CD4-positive, alpha-beta T cell treated with Interleukin-10 for 1 hour (primary cell): ENCODE measurements around the gene MTARC1.

Source experiments
- DNase-seq: peaks from one replicate; pipeline ENCODE4 v3.0.0-alpha.2; 2020

The MTARC1 gene

DNA sequence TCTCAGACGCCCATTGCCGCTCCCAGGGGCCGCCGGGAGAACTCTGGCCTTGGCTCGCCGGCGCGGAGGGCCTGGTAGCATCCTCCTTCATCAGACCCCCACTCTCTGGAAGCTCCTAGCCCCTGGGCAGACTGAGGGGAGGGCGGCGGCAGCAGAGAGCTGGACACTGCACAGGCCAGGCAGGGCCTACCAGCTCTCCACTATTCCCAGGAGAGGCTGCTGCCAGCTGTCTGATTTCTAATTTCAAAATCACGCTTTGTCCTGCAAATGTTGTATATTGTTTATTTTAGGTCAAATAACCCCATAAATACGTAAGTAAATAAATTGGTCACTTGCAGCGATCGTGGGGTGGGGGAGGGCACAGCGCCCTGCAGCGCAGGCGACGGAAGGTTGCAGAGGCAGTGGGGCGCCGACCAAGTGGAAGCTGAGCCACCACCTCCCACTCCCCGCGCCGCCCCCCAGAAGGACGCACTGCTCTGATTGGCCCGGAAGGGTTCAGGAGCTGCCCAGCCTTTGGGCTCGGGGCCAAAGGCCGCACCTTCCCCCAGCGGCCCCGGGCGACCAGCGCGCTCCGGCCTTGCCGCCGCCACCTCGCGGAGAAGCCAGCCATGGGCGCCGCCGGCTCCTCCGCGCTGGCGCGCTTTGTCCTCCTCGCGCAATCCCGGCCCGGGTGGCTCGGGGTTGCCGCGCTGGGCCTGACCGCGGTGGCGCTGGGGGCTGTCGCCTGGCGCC lies at the start of gene MTARC1:
MTARC1 (plus strand) TSS at position 577 of the 732 bp plus-strand sequence; CDS start at position 609, 32 bp downstream.
- DNase-seq: no peak

DNA sequence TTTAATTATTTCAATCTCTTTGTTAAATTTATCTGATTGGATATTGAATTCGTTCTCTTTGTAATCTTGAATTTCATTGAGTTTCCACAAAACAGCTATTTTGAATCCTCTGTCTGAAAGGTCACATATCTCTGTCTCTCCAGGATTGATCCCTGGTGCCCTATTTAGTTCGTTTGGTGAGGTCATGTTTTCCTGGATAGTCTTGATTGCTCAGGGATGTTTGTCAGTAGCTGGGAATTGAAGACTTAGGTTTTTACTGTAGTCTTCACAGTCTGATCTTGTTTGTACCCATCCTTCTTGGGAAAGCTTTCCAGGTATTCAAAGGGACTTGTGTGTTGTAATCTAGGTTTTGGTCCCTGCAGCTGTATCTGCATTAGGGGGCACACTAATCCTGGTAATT lies 45.4 kb upstream of the MTARC1 start:
- DNase-seq: no peak

DNA sequence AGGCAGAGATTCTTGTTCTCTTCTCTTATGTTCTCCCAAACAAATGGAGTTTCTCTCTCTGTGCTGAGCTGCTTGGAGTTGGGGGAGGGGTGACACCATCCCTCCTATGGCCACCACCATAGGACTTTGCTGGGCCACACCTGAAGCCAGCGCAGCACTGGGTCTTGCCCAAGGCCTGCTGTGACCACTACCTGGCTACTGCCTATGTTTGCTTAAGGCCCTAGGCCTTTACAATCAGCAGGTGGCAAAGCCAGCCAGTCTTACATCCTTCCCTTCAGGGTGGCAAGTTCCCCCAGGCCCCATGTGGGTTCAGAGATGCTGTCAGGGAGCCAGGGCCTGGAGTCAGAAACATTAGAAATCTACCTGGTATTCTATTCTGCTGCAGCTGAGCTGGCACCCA lies 44.9 kb upstream of the MTARC1 start:
- no peak for DNase-seq

DNA sequence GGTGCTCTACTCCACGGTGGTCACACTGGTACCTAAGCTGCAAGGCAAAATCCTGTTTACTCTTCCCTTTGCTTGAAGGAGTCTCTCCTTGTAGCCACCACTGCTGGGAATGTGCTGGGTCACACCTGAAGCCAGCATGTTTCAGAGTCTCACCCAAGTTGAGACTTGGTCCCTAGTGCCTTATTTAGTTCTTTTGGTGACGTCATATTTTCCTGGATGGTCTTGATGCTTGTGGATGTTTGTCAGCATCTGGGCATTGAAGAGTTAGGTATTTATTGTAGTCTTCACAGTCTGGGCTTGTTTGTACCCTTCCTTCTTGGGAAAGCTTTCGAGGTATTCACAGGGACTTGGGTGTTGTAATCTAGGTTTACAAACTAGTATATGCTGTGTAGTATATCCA lies 44.2 kb upstream of the MTARC1 start:
- DNase-seq: no peak

- DNase-seq: no peak
Observed at GRCh38 chr1:220746851-220747250, 39.9 kb upstream of the MTARC1 start.

DNA sequence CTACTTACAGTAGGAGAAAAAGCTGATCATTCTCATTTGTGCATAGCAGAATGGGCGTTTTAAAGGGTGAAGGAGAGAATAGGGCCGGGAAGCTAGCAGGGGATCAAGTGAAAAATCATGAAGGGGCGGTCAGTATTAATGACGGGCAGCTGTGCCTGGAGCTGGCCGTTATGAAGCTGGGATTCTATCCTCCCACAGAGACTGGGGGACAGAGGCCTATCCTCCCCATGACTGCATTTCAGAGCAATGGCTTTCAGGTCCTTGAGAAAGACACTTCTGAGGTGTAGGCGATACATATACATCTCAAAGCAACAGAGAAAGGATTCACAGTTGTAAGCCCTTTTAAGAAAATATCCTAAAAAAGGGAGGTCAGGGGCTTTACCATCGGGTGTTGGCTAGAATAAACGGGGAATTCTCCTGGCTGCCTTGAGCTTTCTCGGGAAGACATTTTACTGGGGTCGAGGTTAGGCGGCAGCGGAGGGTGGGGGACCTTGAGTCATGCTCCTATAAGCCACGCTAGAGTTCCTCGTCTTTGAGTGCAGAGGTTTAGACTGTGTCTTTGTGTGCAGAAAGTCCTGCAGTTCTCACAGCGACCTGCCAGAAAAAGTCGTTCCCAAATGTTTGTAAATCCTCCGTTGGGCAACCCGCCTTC lies 39.1 kb upstream of the MTARC1 start:
- no peak for DNase-seq

DNA sequence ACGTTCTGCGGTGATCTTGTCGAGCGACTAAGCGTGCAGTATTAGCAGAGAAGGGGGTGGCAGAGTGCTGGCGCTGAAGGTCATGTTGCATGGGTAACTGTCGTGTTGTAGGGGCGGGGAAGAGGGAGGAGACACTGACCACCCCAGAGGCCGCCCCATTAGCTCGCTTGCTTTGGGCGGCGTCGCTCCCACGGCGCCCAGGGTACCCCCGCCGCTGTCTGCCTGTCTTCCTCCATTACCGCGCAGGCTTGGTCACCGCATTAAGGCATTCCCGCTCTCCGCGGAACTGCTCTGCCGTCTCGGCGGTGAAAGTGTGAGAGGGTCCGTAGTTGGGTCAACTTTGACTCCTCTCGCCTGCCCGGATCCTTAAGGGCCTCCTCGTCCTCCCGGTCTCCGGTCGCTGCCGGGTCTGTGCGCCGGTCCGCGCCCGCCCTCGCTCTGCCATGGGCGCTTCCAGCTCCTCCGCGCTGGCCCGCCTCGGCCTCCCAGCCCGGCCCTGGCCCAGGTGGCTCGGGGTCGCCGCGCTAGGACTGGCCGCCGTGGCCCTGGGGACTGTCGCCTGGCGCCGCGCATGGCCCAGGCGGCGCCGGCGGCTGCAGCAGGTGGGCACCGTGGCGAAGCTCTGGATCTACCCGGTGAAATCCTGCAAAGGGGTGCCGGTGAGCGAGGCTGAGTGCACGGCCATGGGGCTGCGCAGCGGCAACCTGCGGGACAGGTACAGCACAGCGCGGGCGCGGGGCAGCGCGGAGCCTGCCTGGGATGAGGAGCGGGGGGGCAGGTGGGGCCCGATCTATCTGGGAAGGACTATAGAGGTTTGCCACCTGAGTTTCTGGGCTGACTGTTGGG lies 38.4 kb upstream of the MTARC1 start, which contains the start of gene MTARC2:
MTARC2 (plus strand) TSS at position 234 of the 846 bp plus-strand sequence; CDS start at position 444, 210 bp downstream.
- DNase-seq: no peak

DNA sequence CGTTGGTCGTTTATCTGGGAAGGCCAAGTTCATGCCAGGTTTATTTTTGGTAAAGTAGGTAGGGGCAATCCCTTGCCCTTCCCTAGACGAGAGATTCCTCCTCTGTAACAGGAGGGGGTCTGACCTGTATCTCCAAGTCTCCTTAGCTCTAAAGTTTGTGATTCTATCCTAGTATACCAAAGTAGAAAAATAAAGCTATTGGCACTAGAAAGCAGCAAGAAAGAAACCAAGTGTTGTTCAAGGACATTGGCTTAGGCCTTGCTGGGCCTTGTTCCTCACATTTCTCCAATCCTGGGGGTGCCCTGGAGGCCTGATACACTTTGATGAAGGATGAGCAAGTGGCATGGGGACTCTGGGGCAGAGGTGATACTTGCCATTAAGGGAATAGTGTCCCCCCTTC lies 37.8 kb upstream of the MTARC1 start:
- no peak for DNase-seq

DNA sequence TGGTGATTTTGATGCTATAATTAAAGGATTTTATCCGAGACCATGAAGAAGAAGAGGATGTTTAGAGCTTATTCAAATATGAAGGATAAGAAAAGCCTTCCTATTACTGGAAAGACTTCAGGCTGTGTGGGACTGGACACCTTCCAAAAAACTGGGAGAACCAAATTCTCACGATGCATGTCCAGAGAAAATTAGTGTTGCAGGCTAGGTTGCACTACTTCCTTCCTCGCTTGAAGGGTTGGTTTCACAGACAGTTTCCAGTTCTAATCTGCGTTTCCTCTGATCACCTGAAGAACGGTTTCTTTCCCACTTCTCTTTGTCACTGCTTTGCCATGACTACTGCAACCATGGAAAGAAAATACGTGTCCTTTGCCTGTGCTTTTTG lies 36.6 kb upstream of the MTARC1 start:
- no peak for DNase-seq

- DNase-seq: no peak
Observed at GRCh38 chr1:220751111-220751510, 35.6 kb upstream of the MTARC1 start.

DNA sequence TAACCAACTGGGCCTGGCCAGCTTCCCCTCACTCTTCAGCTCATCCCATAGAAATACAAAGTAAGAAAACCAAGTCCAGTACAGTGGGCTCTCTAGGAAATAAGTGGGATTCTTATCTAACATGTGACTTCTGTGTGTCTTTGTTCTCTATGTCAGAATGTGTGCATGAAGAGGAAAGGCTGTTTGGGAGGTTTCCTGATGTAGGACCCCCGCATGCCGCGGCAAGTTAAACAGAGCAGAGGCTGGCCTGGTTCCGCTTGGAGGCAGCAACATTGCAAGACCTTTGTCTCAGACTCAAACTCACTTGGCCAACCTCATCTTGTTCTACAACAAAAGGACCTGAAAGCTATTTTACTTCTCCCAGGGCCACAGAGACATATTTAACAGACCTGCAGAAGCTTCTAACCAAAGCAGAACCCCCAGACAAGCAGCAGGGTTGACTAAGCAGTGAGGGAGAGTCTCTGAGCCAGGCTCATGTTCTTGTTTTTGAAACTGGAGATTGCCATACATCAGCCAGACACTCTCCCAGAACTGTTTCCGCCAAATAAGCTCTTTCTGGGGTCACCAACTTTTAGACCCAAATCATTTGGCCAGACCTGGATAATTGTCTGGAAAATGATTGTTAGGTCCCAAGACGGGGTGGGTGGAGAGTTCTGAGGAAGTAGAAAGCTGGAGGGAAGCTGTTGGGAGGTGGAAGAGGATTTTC lies 32.3 kb upstream of the MTARC1 start:
- DNase-seq: no peak

DNA sequence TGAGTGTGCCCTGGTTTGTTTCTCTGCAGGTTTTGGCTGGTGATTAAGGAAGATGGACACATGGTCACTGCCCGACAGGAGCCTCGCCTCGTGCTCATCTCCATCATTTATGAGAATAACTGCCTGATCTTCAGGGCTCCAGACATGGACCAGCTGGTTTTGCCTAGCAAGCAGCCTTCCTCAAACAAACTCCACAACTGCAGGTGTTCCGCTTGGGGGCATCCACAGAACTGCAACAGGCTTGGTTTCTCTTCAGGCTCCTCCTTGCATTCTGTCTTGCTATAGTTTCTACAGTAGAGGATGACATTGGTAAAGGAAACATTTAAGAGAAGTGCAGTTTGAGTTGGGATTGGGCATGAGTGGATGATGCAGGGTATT lies 31.8 kb upstream of the MTARC1 start:
- no peak for DNase-seq

DNA sequence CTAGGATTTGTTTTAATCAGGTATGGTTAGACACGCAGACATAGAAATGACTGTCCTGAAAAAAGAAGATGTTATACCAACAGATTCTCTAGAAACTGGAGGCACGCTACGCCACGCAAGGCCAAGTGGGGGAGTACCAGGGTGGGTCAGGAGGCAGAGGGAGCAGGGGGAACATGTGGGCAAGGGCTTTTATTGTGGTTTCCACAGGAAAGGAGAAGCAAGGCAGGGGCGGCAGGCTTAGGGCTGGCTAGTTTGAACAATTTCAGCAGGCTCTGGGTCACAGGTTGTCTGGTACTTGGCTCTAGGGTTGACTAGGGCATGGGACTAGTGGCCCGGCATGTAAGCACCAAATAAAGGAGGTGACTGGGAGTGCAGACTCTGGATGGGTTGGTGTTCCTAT lies 31.4 kb upstream of the MTARC1 start:
- DNase-seq: no peak

GRCh38 chr1:220757441-220757840 lies 29.3 kb upstream of the MTARC1 start:
- DNase-seq: no peak

- DNase-seq: no peak
Observed at GRCh38 chr1:220759147-220759546, 27.6 kb upstream of the MTARC1 start.

GRCh38 chr1:220761688-220762427 lies 24.9 kb upstream of the MTARC1 start:
- no peak for DNase-seq

DNA sequence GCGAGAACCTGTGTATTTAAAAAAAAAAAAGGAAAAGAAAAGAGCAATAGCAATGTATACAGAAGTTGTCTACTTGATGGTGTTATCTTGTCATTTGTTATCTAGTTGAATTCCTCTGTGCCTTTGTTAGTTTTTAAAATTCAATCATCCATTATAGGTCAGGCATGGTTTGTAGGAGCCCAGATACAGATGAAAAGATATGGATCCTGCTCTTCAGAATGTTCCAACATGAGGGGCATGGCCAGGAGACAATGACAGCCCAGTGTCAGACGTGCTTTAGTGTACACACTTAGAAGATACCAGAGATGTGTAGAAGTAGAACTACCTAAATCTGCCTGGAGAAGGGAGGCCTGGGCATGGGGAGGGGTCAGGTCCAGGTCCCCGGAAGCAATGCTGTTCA lies 22.0 kb upstream of the MTARC1 start:
- DNase-seq: no peak

DNA sequence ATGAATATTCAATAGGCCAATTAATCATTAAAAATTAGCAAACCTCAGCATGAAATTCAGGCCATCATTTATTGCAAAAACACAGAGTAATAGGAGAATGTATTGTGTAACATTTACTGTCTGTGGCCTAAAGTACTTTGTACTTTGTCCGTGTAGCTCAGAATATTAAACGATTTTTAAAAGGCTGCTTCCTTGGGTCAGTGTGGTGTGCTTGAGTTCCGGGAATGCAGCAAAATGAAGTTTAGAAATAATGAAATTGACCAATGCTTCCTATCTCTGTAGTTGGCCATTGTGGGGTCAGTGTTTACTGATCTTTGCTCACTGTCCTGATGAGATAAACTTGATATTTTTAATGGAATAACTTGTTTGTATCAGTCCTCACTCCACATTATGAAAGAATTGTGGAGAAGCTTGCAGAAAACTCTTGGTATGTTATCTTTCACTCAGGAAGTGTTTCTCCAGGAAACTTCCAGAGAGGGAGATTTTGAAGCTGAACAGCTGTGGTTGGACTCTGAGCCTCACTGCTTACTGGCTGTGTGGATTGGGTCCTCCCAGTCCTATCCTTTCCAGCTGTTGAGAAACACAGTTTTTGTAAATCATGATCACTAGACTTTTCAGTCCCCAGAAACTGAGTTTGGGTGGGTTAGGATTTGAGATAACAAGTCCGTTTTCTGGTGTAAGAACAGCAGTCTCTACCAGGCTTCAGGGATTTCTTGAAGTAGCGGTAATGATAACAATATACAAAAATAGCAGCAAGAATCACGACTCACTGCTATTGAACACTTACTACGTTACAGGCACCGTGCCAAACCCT lies 19.2 kb upstream of the MTARC1 start:
- DNase-seq: no peak

- no peak for DNase-seq
Observed at GRCh38 chr1:220768126-220768601, 18.5 kb upstream of the MTARC1 start.

- no peak for DNase-seq
Observed at GRCh38 chr1:220769205-220769604, 17.5 kb upstream of the MTARC1 start.

GRCh38 chr1:220770245-220770913 lies 16.3 kb upstream of the MTARC1 start:
- no peak for DNase-seq
